ENCODE data around the gene KCNQ5.
A peak's percentile ranks its signal among the peaks of the same experiment; 100 is the strongest.

Gene KCNQ5

GRCh38 chr6:72769459-72770125 lies 147.7 kb downstream of the KCNQ5 start:
- Histone ChIP-seq H3K36me3 (ENCODE audit: insufficient read depth) (no peaks in the 10 kb centered on the region), H3K4me2 (peak overlapping the region; percentile 11; the same call in 1 of the 2 replicates), H3K4me1 (ENCODE audit: low read depth, poor library complexity, severe bottlenecking) (peaks cover 29% of the 10 kb centered on the region), H3K79me2 (ENCODE audit: insufficient read depth, low read depth) (no peaks in the 10 kb centered on the region), H3K4me3 (IDR thresholded peaks at IDR 0.05; ENCODE audit: insufficient read depth, low read depth, low read length) (no peak overlapping the region), H3K27ac (peak overlapping the region; percentile 3; the same call in 1 of the 2 replicates), H3K27me3 (ENCODE audit: insufficient read depth, low read depth) (no peaks in the 10 kb centered on the region), H2AFZ (ENCODE audit: low read depth) (no peak overlapping the region), H4K20me1 (ENCODE audit: insufficient read depth) (no peaks in the 10 kb centered on the region), H3K9ac (no peak overlapping the region)
- no peak for TF ChIP-seq CTCF (conservative IDR thresholded peaks at IDR 0.05; ENCODE audit: low read depth, low read length)

GRCh38 chr6:72770959-72771358 lies 149.1 kb downstream of the KCNQ5 start:
- Histone ChIP-seq H3K4me2 (no peak overlapping the region), H3K27me3 (ENCODE audit: insufficient read depth, low read depth) (no peaks in the 10 kb centered on the region), H3K9ac (no peak overlapping the region), H4K20me1 (ENCODE audit: insufficient read depth) (no peaks in the 10 kb centered on the region), H3K36me3 (ENCODE audit: insufficient read depth) (no peaks in the 10 kb centered on the region), H3K27ac (no peak overlapping the region), H2AFZ (ENCODE audit: low read depth) (no peak overlapping the region), H3K4me1 (ENCODE audit: low read depth, poor library complexity, severe bottlenecking) (peaks cover 29% of the 10 kb centered on the region), H3K4me3 (IDR thresholded peaks at IDR 0.05; ENCODE audit: insufficient read depth, low read depth, low read length) (no peak overlapping the region), H3K79me2 (ENCODE audit: insufficient read depth, low read depth) (no peaks in the 10 kb centered on the region)
- TF ChIP-seq CTCF (conservative IDR thresholded peaks at IDR 0.05; ENCODE audit: low read depth, low read length): no peak

GRCh38 chr6:72776456-72776855 lies 154.6 kb downstream of the KCNQ5 start:
- H2AFZ ChIP-seq (ENCODE audit: low read depth): no peak overlapping the region
- no peaks in the 10 kb centered on the region for H3K4me1 ChIP-seq (ENCODE audit: low read depth, poor library complexity, severe bottlenecking)
- no peak overlapping the region for H3K4me2 ChIP-seq
- H3K36me3 ChIP-seq (ENCODE audit: insufficient read depth): no peaks in the 10 kb centered on the region
- H3K27ac ChIP-seq: no peak overlapping the region
- H3K27me3 ChIP-seq (ENCODE audit: insufficient read depth, low read depth): no peaks in the 10 kb centered on the region
- no peaks in the 10 kb centered on the region for H3K79me2 ChIP-seq (ENCODE audit: insufficient read depth, low read depth)
- H3K4me3 ChIP-seq (IDR thresholded peaks at IDR 0.05; ENCODE audit: insufficient read depth, low read depth, low read length): no peak overlapping the region
- TF ChIP-seq CTCF (conservative IDR thresholded peaks at IDR 0.05; ENCODE audit: low read depth, low read length): no peak
- H3K9ac ChIP-seq: no peak overlapping the region
- H4K20me1 ChIP-seq (ENCODE audit: insufficient read depth): no peaks in the 10 kb centered on the region

GRCh38 chr6:72781624-72782023 lies 159.8 kb downstream of the KCNQ5 start:
- Histone ChIP-seq H3K27me3 (ENCODE audit: insufficient read depth, low read depth) (no peaks in the 10 kb centered on the region), H4K20me1 (ENCODE audit: insufficient read depth) (no peaks in the 10 kb centered on the region)

More at GRCh38 chr6:72781624-72782023, 159.8 kb downstream of the KCNQ5 start:
- Histone ChIP-seq H2AFZ (ENCODE audit: low read depth) (no peak overlapping the region), H3K9ac (no peak overlapping the region), H3K79me2 (ENCODE audit: insufficient read depth, low read depth) (no peaks in the 10 kb centered on the region; the same call in 1 of the 2 replicates), H3K36me3 (ENCODE audit: insufficient read depth) (no peaks in the 10 kb centered on the region), H3K4me1 (ENCODE audit: low read depth, poor library complexity, severe bottlenecking) (peaks cover 30% of the 10 kb centered on the region), H3K4me2 (no peak overlapping the region), H3K27ac (no peak overlapping the region), H3K4me3 (IDR thresholded peaks at IDR 0.05; ENCODE audit: insufficient read depth, low read depth, low read length) (no peak overlapping the region)
- no peak for TF ChIP-seq CTCF (conservative IDR thresholded peaks at IDR 0.05; ENCODE audit: low read depth, low read length)
